HCT116 (cell line): Measurements from ENCODE around the gene SYNE1. TPM values are rescaled to one million over a fixed set of nuclear protein-coding genes. Genes with fewer than 3 reads are reported as not detected.

ENCODE experiments used
- ATAC-seq: fragments of 200-7000 bp; cut with Tn5 transposase; 2 replicates; pipeline ENCODE4 v1.9.1; 2020; ENCODE audit warnings: mild to moderate bottlenecking, moderate library complexity
- BruUV-seq: library from RNA; stranded (reverse); fragments of 400-500 nt; replicated peaks from 2 replicates; lab custom pipeline; 2021; lab: Mats Ljungman, UMichigan
- CTCF ChIA-PET: fragments of 300-600 bp; sonication (Branson Sonifier 250); formaldehyde crosslinking; loops from one replicate; lab custom pipeline; 2021; ENCODE audit warnings: antibody characterized with exemption; lab: Charles Lee
- POLR2A ChIA-PET: fragments of 300-600, 350-600 bp; sonication (Branson Sonifier 250); formaldehyde crosslinking; loops from one replicate; lab custom pipeline; 2021; ENCODE audit warnings: antibody characterized with exemption; lab: Charles Lee
- RAD21 ChIA-PET, 2 experiments: fragments of 300-600 bp; sonication (Branson Sonifier 250); formaldehyde crosslinking; loops; one replicate each; lab custom pipeline; 2023; ENCODE audit warnings: low total read pairs in 2 of 2; ENCODE audit not compliant: uncharacterized antibody in 2 of 2, unreplicated experiment in 2 of 2, low non-redundant PET in 1 of 2; lab: Charles Lee
- DNase-seq: peaks from one replicate; pipeline ENCODE4 v3.0.0-alpha.2; 2010; ENCODE audit warnings: low read depth, low spot score
- H2AFZ ChIP-seq: fragments of 200-600 bp; shearing (Covaris generic), sonication (generic); 2 replicates; pipeline ENCODE4 v1.6.1; 2017; ENCODE audit warnings: low read depth, mixed run types, mixed read lengths, antibody characterized with exemption, low read length; ENCODE audit not compliant: poor library complexity, severe bottlenecking
- H3K27ac ChIP-seq: 2 replicates; pipeline ENCODE4 v1.5.1; 2012; ENCODE audit warnings: low read depth, low read length
- H3K27me3 ChIP-seq: fragments of 200-600 bp; sonication (generic); 2 replicates; pipeline ENCODE4 v1.6.1; 2016; ENCODE audit warnings: mixed run types, low read length, mixed read lengths; ENCODE audit not compliant: insufficient read depth
- H3K36me3 ChIP-seq, 2 experiments: fragments of 200-500 bp in 1 of 2; fragments of 200-600 bp in 1 of 2; sonication (Bioruptor generic) in 1 of 2; sonication (generic) in 1 of 2; 2 replicates each; pipeline versions ENCODE4 v1.5.1 to v1.6.1; 2014 to 2016; ENCODE audit warnings: low read length in 2 of 2, inconsistent platforms in 1 of 2, mixed read lengths in 1 of 2, mixed run types in 1 of 2; ENCODE audit not compliant: insufficient read depth in 2 of 2, control insufficient read depth in 1 of 2
- H3K4me1 ChIP-seq, 2 experiments: fragments of 200-600 bp in 1 of 2; sonication (generic) in 1 of 2; 2 replicates each; pipeline versions ENCODE4 v1.5.1 to v1.6.1; 2012 to 2017; ENCODE audit warnings: low read length in 2 of 2, inconsistent platforms in 1 of 2, mild to moderate bottlenecking in 1 of 2, mixed read lengths in 1 of 2, mixed run types in 1 of 2, moderate library complexity in 1 of 2; ENCODE audit not compliant: insufficient read depth in 2 of 2, control insufficient read depth in 1 of 2
- H3K4me2 ChIP-seq: fragments of 200-600 bp; sonication (generic); 2 replicates; pipeline ENCODE4 v1.6.1; 2017; ENCODE audit warnings: mixed run types, low read length, mixed read lengths
- H3K4me3 ChIP-seq, 2 experiments: fragments of 200-600 bp in 1 of 2; sonication (generic) in 1 of 2; replicated peaks in 1 of 2; 2 replicates each; pipeline ENCODE4 v1.5.1; 2011 to 2016; ENCODE audit warnings: low read length in 2 of 2, control low read depth in 1 of 2, low read depth in 1 of 2, mild to moderate bottlenecking in 1 of 2, mixed read lengths in 1 of 2, mixed run types in 1 of 2
- H3K79me2 ChIP-seq: fragments of 200-600 bp; sonication (generic); 2 replicates; pipeline ENCODE4 v1.6.1; 2017; ENCODE audit warnings: mild to moderate bottlenecking, mixed run types, low read length, moderate library complexity, mixed read lengths; ENCODE audit not compliant: insufficient read depth
- H3K9ac ChIP-seq: fragments of 200-600 bp; sonication (generic); 2 replicates; pipeline ENCODE4 v1.6.1; 2016; ENCODE audit warnings: low read length, mixed read lengths
- H3K9me2 ChIP-seq: fragments of 200-600 bp; sonication (generic), shearing (Covaris generic); 2 replicates; pipeline ENCODE4 v1.6.1; 2017; ENCODE audit warnings: mixed run types, mild to moderate bottlenecking, moderate library complexity; ENCODE audit not compliant: insufficient read depth
- H3K9me3 ChIP-seq, 2 experiments: fragments of 200-500 bp in 1 of 2; fragments of 200-600 bp in 1 of 2; sonication (Bioruptor generic) in 1 of 2; sonication (generic) in 1 of 2; 2 replicates each; pipeline ENCODE4 v1.6.1; 2014 to 2017; ENCODE audit warnings: low read length in 2 of 2, mixed read lengths in 2 of 2, inconsistent platforms in 1 of 2, low read depth in 1 of 2, mild to moderate bottlenecking in 1 of 2, mixed run types in 1 of 2, moderate library complexity in 1 of 2; ENCODE audit not compliant: control insufficient read depth in 1 of 2, insufficient read depth in 1 of 2
- H4K20me1 ChIP-seq: fragments of 200-600 bp; sonication (generic), shearing (Covaris generic); 2 replicates; pipeline ENCODE4 v1.6.1; 2017; ENCODE audit warnings: mixed run types, mild to moderate bottlenecking, moderate library complexity; ENCODE audit not compliant: insufficient read depth
- ELF1 ChIP-seq: IDR thresholded peaks from 2 replicates; pipeline ENCODE4 v1.6.1; 2012; ENCODE audit warnings: low read depth, borderline replicate concordance
- ZFX ChIP-seq: fragments of 450-650 bp; IDR thresholded peaks from 2 replicates; pipeline ENCODE4 v1.6.1; 2017
- intact Hi-C: fragments of 100-400 bp; cut with micrococcal nuclease; formaldehyde crosslinking; loops from 2 replicates; pipeline ENCODE4 v1.10.0; 2022
- total RNA-seq: library from RNA; stranded (reverse); gene quantifications from one replicate; pipeline ENCODE4 v1.2.1, GENCODE V29; 2021; ENCODE audit not compliant: unreplicated experiment
- TF ChIP-seq, protein P1 (sequence below), 3 experiments: fragments of 200-600 bp in 1 of 3; sonication (generic) in 1 of 3; IDR thresholded peaks in 2 of 3; conservative IDR thresholded peaks in 1 of 3; 2 replicates each; pipeline ENCODE4 v1.5.1; 2012 to 2017; ENCODE audit warnings: low read depth in 2 of 3, low read length in 2 of 3, antibody characterized with exemption in 1 of 3, borderline replicate concordance in 1 of 3, control low read depth in 1 of 3, mild to moderate bottlenecking in 1 of 3, mixed read lengths in 1 of 3, mixed run types in 1 of 3, moderate library complexity in 1 of 3; ENCODE audit not compliant: insufficient read depth in 1 of 3

The SYNE1 gene
- total RNA-seq, 1 experiment from 2014 or later, result 5.4 TPM

DNA sequence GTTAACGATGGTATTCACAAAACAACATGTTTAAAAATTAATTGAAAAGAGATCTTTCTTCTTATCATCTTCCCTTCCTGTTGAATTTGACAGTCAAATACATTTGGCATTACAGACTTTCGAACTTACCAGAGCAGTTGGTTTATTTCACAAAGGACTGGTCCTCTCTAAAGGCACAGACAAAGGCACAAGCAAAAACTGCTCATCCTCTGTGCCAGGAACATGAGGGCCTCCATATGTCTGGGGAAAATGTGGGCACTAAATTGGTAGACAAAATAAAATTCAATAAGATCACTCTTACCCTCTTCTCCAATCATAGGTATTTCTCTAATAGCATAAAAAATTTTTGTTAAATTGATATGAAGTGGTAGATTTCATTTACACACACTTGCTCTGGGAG, 40.4 kb downstream of the SYNE1 start:
- ChIA-PET POLR2A (no interaction called here), CTCF (no interaction called here), RAD21 (no interaction called here)
- Histone ChIP-seq H3K4me2 (no peak overlapping the region), H4K20me1 (no peaks in the 10 kb centered on the region), H3K9me3 (no peaks in the 10 kb centered on the region), H3K4me3 (no peak overlapping the region), H3K36me3 (no peaks in the 10 kb centered on the region), H3K4me1 (peaks cover 0 to 3% of the 10 kb centered on the region in 2 experiments; a peak in 1 of 4 replicates), H3K9ac (no peak overlapping the region), H3K27me3 (no peaks in the 10 kb centered on the region), H3K9me2 (no peaks in the 10 kb centered on the region), H3K79me2 (no peaks in the 10 kb centered on the region), H3K27ac (no peak overlapping the region), H2AFZ (no peak overlapping the region)
- TF ChIP-seq, protein P1, sequence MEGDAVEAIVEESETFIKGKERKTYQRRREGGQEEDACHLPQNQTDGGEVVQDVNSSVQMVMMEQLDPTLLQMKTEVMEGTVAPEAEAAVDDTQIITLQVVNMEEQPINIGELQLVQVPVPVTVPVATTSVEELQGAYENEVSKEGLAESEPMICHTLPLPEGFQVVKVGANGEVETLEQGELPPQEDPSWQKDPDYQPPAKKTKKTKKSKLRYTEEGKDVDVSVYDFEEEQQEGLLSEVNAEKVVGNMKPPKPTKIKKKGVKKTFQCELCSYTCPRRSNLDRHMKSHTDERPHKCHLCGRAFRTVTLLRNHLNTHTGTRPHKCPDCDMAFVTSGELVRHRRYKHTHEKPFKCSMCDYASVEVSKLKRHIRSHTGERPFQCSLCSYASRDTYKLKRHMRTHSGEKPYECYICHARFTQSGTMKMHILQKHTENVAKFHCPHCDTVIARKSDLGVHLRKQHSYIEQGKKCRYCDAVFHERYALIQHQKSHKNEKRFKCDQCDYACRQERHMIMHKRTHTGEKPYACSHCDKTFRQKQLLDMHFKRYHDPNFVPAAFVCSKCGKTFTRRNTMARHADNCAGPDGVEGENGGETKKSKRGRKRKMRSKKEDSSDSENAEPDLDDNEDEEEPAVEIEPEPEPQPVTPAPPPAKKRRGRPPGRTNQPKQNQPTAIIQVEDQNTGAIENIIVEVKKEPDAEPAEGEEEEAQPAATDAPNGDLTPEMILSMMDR (IDR thresholded peaks at IDR 0.05 in 2 of 3, conservative IDR thresholded peaks at IDR 0.05 in 1 of 3; ENCODE audit: borderline replicate concordance in 1 of 3, insufficient read depth in 1 of 3, low read depth in 2 of 3, low read length in 2 of 3), result no peak
- ATAC-seq (no peak), DNase-seq (no peak)
- BruUV-seq, result no TSS peak
- intact Hi-C loops, result no loop called here

DNA sequence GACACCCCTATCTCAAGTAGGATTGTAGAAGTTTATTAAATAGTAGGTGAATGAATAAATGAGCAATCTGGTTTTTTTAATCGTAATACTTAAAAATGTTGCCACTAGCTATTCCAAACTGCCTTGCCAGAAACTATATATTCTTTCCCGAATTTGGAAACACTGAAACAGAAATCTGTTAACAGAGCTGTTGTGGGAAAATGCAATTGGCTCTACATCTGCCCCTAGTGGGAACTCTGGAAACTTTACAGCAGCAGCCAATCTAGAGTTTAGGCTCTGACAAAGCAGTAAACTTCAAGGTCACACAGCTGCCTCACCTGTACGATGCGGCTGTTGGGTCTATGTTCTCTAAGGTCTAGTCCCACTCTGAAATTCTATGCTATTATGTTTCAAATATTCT, 41.7 kb downstream of the SYNE1 start:
- no peak overlapping the region for H3K9ac ChIP-seq
- POLR2A ChIA-PET, result no interaction called here
- no peaks in the 10 kb centered on the region for H4K20me1 ChIP-seq
- H3K36me3 ChIP-seq, result no peaks in the 10 kb centered on the region
- no peaks in the 10 kb centered on the region for H3K9me3 ChIP-seq
- CTCF ChIA-PET, result interaction anchor here (0.8 to 1.3 kb wide), 5 partner anchors 10 to 830 kb away, joined by 3 to 5 read pairs (median 3); no protein-coding TSS in a partner anchor
- peaks cover 0 to 3% of the 10 kb centered on the region in 2 experiments; a peak in 1 of 4 replicates for H3K4me1 ChIP-seq
- H3K79me2 ChIP-seq, result no peaks in the 10 kb centered on the region
- H3K27ac ChIP-seq, result no peak overlapping the region
- H3K27me3 ChIP-seq, result no peaks in the 10 kb centered on the region
- no TSS peak for BruUV-seq
- intact Hi-C loops, result no loop called here
- DNase-seq (no peak), ATAC-seq (peak; percentile 89)
- RAD21 ChIA-PET, result interaction anchor here in 1 of 2 experiments (1.0 kb wide), 1 partner anchor 47 kb away, joined by 3 read pairs; no protein-coding TSS in a partner anchor
- no peaks in the 10 kb centered on the region for H3K9me2 ChIP-seq
- H3K4me2 ChIP-seq, result no peak overlapping the region
- H3K4me3 ChIP-seq, result no peak overlapping the region
- no peak overlapping the region for H2AFZ ChIP-seq
- TF ChIP-seq ELF1 (no peak), ZFX (no peak)
- TF ChIP-seq, protein P1 (IDR thresholded peaks at IDR 0.05 in 2 of 3, conservative IDR thresholded peaks at IDR 0.05 in 1 of 3; ENCODE audit: borderline replicate concordance in 1 of 3, insufficient read depth in 1 of 3, low read depth in 2 of 3, low read length in 2 of 3), result peak in 2 of 3 experiments; percentile 55 to 58; a peak in 4 of 6 replicates
